KBM-7 (cell line): Measurements from ENCODE around the gene G6PC3.
"Not testable (repeated sequence)": the region's sequence is repeated elsewhere in the genome, so short reads cannot be mapped to it uniquely, and the experiment has no call there.

ENCODE experiments used
- DNase-seq: peaks from one replicate; pipeline ENCODE4 v3.0.0-alpha.2; 2015
- in situ Hi-C: fragments of 300-500 bp; cut with MboI; formaldehyde crosslinking; loops from 2 replicates; pipeline ENCODE4 v1.14.3; 2020; ENCODE audit warnings: low sequenced_read_pairs, low pct_unique_long_range_greater_than_20kb, mixed read lengths

Gene G6PC3

GRCh38 chr17:44095647-44096496 lies 25.3 kb downstream of the G6PC3 start:
- in situ Hi-C loops: no loop called here
- peak; percentile 97 for DNase-seq

GRCh38 chr17:44097110-44097958 lies 26.8 kb downstream of the G6PC3 start:
- peak; percentile 45 for DNase-seq
- in situ Hi-C loops: no loop called here

- in situ Hi-C loops, DNase-seq: not testable (repeated sequence)
Observed at GRCh38 chr17:44101858-44102257, 31.3 kb downstream of the G6PC3 start.

- DNase-seq: no peak
- in situ Hi-C loops: no loop called here
Observed at GRCh38 chr17:44102849-44103622, 32.5 kb downstream of the G6PC3 start.

GRCh38 chr17:44105483-44105882 lies 34.9 kb downstream of the G6PC3 start:
- in situ Hi-C loops: no loop called here
- DNase-seq: no peak

GRCh38 chr17:44105941-44106340 lies 35.4 kb downstream of the G6PC3 start:
- in situ Hi-C loops: no loop called here
- DNase-seq: no peak

- no peak for DNase-seq
- in situ Hi-C loops: no loop called here
Observed at GRCh38 chr17:44106801-44107200, 36.3 kb downstream of the G6PC3 start.

- in situ Hi-C loops: no loop called here
- DNase-seq: no peak
Observed at GRCh38 chr17:44108440-44109311, 38.1 kb downstream of the G6PC3 start.

GRCh38 chr17:44109312-44109630 lies 38.7 kb downstream of the G6PC3 start:
- no peak for DNase-seq

GRCh38 chr17:44110011-44110686 lies 39.6 kb downstream of the G6PC3 start:
- in situ Hi-C loops: no loop called here
- no peak for DNase-seq

More at GRCh38 chr17:44109312-44109630, 38.7 kb downstream of the G6PC3 start:
- in situ Hi-C loops: no loop called here

GRCh38 chr17:44110823-44111633 lies 40.5 kb downstream of the G6PC3 start:
- in situ Hi-C loops: no loop called here
- DNase-seq: peak; percentile 97

GRCh38 chr17:44111777-44112176 lies 41.2 kb downstream of the G6PC3 start:
- no peak for DNase-seq
- in situ Hi-C loops: no loop called here

GRCh38 chr17:44112284-44113280 lies 42.0 kb downstream of the G6PC3 start:
- in situ Hi-C loops: no loop called here
- DNase-seq: no peak

- in situ Hi-C loops: no loop called here
- no peak for DNase-seq
Observed at GRCh38 chr17:44113382-44113781, 42.8 kb downstream of the G6PC3 start.

- no peak for DNase-seq
- in situ Hi-C loops: no loop called here
Observed at GRCh38 chr17:44113868-44114840, 43.6 kb downstream of the G6PC3 start.
